A549 (cell line): ENCODE measurements around the gene HSD17B2.

ENCODE experiments used
- FOSB ChIP-seq: fragments of 250-450 bp; sonication (Bioruptor Pico); IDR thresholded peaks from 2 replicates; pipeline ENCODE4 v1.5.0; 2020; ENCODE audit warnings: mild to moderate bottlenecking, moderate library complexity
- HDAC2 ChIP-seq: fragments of 200-600 bp; sonication (generic); IDR thresholded peaks from 2 replicates; pipeline ENCODE4 v1.6.1; 2016
- POLR2A ChIP-seq: IDR thresholded peaks from 2 replicates; pipeline ENCODE4 v1.6.1; 2012; ENCODE audit warnings: mild to moderate bottlenecking, low read length
- TF ChIP-seq, protein P1 (sequence below): fragments of >200 bp; sonication (Bioruptor Twin); formaldehyde crosslinking; IDR thresholded peaks from 3 replicates; pipeline ENCODE4 v1.5.1; 2016
- TF ChIP-seq, protein P2 (sequence below): IDR thresholded peaks from 2 replicates; pipeline ENCODE4 v1.6.1; 2012

DNA sequence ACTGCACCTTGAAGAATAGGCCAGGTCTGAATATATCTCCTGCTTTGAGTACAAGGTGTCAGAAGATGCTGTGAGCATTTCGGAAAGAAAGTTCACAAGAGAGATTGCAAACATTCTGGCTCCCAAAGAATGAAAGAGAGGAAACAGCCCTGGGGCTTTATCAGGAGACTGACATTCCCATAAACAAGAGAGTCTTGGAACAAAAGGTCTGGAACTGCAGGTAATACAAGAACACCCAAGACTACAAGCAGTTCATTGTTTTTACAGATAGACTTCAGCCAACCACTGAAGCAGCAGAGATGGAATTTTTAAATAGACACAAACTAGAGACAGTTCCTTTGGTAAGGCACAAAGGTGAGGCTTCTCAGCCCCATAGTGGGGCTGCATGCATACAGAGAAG is 14.4 kb downstream of the HSD17B2 start:
- TF ChIP-seq, protein P1, sequence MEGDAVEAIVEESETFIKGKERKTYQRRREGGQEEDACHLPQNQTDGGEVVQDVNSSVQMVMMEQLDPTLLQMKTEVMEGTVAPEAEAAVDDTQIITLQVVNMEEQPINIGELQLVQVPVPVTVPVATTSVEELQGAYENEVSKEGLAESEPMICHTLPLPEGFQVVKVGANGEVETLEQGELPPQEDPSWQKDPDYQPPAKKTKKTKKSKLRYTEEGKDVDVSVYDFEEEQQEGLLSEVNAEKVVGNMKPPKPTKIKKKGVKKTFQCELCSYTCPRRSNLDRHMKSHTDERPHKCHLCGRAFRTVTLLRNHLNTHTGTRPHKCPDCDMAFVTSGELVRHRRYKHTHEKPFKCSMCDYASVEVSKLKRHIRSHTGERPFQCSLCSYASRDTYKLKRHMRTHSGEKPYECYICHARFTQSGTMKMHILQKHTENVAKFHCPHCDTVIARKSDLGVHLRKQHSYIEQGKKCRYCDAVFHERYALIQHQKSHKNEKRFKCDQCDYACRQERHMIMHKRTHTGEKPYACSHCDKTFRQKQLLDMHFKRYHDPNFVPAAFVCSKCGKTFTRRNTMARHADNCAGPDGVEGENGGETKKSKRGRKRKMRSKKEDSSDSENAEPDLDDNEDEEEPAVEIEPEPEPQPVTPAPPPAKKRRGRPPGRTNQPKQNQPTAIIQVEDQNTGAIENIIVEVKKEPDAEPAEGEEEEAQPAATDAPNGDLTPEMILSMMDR = no peak
- no peak for TF ChIP-seq FOSB (CRISPR knock-in tag)
- TF ChIP-seq HDAC2 = no peak
- TF ChIP-seq, protein P2, sequence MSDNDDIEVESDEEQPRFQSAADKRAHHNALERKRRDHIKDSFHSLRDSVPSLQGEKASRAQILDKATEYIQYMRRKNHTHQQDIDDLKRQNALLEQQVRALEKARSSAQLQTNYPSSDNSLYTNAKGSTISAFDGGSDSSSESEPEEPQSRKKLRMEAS = no peak
- TF ChIP-seq POLR2A = no peak
